HG03378 (cell line): Measurements from ENCODE around the gene BMP10.
A peak's percentile ranks its signal among the peaks of the same experiment; 100 is the strongest.
"Not testable (repeated sequence)": the region's sequence is repeated elsewhere in the genome, so short reads cannot be mapped to it uniquely, and the experiment has no call there.

Experiments
- ATAC-seq: cut with Tn5 transposase; IDR thresholded peaks from one replicate; pipeline ENCODE4 v1.9.1; 2021; ENCODE audit warnings: mild to moderate bottlenecking, moderate library complexity; ENCODE audit not compliant: unreplicated experiment

Gene BMP10

DNA sequence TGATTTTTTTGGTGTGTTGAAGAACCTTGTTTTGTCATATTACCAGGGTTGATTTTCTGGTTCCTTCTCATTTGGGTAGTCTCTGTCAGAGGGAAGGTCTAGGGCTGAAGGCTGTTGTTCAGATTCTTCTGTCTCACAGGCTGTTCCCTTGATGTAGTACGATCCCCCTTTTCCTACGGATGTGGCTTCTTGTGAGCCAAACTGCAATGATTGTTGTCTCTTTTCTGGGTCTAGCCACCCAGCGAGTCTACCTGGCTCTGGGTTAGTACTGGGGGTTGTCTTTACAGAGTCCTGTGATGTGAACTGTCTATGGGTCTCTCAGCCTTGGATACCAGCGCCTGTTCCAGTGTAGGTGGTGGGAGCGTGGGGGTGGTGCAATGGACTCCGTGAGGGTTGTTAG is 24.8 kb upstream of the BMP10 start:
- not testable (repeated sequence) for ATAC-seq

DNA sequence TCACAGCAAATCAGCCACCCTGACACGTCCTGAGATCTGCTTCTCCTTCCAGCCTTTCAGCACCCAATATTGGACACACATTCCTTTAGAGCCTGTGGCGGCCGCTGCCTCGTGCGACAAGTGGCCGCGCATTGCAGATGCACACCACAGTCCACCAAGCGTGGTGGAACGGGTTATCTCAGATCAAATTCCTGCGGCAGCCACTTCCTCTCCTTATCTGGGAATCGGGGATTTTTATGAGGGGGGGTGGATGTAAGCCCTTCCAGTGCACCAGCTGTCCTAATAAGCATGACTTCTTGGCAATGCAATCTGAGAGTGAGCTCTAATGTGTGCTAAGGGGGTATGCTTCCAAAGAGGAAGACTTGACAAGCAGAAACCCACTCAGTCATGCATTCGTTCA is 18.3 kb upstream of the BMP10 start:
- no peak for ATAC-seq

DNA sequence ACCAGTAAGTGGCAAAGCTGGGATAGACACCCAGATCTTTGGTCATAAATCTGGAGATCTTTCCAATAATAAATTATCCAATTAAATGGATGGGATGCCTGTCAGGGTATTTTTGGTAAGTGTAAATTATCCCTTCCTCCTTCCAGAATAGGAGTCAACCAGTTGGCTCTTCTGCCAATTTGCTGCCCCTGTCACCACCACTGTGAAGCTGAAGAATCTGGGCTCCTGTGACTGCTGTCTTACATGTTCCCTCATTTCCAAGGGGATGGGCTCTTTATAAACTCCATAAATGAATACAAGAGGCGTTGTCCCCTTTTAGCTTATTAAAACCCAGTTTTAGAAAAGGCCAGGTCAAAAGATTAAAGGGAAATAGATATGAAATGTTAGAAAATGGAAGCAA is 17.8 kb upstream of the BMP10 start:
- no peak for ATAC-seq

DNA sequence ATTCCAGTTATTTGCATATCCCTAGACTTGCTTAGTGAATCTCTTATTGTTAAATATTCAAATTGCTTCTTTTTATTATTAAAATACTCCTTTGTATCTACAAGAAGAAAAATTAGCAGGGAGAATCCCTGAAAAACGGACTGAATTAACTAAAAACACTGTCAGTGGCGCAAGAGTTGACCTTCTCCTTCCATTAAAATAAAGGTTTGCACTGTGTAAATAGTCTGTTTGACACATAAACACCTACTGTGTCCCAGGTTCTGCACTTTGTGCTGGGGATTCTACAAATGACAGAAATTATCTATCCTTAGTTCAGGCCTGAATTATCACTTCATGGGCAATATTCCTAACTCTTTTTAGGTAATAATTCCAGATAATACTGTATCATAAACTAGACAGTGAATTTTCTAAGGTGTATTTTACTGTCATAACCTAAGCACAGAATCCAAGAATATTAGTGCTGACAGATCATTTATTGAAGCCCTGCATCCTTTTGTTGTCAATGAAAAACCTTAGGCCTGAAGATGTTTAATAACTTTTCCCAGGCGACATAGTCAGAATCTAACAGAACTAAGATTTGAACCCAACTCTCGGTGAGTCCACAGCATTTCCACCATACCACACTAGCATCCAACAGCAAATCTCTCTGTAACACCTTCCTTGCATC is 17.0 kb upstream of the BMP10 start:
- ATAC-seq: no peak

DNA sequence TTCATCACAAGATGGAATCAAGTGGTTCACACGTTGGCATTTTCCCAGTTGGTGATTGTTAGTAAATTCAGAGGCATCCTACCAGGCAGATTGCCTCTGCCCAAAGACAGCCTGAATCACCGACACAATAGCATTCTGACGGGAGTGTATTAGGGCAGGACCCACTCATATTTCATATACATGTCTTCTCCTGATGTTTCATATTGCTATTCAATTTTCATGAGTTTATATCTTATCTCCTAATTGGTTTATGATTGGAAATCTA is 14.5 kb upstream of the BMP10 start:
- ATAC-seq: no peak

DNA sequence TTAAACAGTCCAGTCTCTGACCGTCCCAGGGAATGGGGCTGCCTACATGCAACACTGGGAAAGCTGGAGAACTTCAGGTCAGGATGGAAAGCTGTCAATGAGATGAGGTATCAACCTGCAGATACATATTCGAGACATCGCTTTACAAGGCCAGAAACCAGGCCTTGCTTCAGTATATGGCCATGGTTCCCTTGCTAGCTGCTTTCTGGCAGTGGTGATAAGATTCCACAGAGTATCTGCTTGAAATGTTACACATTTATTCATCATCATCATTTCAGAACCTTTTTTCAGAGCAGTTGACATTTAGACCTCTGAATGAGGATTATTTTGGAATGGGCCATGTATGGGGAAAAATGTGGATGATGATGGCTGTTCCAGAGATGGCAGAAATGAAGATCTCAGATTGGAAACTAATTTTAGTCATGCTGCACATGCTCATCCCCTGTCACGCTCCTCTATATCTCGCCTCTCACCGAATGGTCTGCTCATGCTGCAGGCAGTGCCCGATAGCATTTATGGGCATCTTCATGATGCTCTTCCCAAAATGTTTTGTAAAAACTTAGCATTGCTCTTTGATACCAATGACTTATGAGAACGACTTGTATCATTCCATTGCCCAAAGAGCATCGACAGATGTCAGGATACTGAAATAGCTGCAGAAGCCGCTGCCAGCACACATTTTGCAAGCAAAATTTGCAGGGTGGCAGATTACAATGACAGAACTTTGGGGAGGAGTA is 14.0 kb upstream of the BMP10 start:
- no peak for ATAC-seq

DNA sequence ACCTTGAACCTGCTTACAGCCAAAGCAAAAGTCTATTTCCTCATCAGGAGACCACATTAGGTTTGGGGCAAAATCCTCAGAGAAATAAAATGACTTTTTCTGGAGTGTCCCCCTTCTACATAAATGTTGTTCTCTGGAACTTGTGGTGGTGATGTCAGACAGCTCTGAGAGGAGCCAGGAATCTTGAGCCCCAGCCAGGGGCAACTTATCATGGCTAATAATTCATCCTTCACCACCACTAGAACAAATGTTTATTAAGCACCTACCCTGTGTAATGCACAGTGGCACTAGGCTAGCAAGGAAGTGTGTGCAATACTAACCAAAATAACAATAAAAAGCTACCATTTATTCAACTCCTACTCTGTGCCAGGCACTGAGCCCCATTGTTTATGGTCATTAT is 9.0 kb upstream of the BMP10 start:
- ATAC-seq: no peak

DNA sequence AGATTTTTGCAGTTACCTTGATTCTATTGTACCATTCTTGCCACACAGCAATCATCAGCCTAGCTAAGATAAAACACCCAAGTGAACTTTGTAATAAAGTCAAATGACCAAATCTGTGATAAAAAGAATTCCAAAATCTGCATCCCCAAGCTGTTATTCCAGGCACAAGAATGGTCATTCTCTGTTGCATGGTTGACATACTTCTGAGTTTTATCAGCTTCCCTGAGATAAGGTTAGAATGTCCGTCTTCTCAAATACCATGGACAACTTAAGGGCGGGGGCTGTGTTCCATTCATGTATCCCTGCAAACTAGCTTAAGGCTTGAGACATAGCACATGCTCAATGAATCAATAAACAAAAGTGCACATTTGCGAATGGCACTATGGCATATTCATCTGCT is 8.1 kb upstream of the BMP10 start:
- ATAC-seq: no peak

DNA sequence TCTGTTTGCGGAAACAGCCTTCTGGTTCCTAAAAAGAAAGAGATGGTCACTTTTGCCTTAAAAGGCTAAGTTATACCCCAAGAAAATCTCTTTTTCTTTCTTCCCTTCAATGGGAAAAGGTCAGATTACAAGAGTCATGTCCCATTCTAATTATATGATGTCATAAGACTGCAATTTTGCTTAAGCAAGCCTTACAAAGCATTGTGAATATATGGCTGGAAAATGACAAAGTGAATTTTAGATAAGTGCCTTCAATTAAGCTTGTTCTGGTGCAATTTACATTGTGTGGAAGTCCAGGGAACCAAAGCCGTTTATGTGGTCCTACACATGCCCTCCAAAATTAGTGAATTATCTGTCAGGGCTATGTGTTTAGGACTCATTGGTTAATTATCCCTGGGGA is 7.6 kb upstream of the BMP10 start:
- ATAC-seq: no peak

DNA sequence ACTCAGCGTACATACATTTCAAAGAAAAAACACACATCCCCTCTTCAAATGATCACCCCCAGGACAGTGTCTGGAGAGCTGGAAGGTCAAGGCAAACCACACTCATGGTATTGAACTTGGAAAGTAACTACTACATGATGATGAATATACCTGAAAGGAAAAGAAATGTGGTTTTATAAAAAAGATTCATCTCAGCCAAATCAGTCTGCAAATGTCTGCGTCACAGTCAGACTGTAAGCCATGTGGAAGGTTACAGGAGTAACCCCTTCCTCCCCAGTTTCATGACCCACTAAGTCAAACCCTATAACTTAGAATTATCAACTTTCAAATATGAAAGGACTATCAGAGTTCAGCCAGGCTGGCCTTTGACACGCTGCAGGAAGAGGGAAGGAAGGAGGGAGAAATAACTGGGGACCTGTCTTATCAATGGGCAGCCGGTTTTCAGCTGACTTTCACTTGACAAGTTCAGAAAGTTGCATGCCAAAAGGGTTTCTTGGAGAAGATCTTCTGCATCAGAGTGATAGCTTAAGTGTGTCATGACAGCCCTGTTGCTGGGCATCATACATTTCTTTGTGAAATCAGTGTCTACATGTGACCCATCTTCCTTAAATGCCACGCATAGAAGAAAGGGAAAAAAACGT is 7.0 kb upstream of the BMP10 start:
- ATAC-seq: no peak

DNA sequence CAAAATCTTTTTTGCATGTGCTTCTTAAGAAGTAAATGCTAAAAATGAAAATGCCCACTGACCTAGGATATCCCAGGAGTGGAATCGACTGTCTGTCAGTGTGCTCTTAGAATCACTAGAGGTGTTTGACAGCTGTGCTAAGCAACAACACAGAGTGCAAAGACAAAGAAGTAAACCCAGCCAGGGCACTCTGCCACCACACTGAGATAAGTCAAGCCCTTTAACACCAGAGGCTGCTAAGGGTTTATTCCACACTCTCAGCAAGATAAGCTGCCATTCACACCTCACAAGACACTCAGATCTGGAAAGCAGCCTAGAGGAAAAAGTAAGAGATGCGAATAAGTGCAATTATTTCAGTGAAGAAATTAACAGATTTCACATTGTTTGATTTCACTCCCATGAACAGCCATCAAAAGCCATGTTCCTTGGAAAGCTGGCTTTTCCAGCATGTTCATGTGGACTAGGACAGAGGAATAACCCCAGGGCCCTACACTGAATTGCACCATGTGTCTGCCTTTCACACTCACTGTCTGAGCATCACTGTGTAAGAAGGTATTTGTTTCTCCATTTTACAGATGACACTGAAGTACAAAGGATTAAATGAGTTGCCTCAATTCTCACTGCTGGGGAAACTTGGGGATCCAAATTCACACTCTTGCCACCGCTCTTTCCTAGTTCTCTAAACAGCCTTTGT is 6.0 kb upstream of the BMP10 start:
- no peak for ATAC-seq

DNA sequence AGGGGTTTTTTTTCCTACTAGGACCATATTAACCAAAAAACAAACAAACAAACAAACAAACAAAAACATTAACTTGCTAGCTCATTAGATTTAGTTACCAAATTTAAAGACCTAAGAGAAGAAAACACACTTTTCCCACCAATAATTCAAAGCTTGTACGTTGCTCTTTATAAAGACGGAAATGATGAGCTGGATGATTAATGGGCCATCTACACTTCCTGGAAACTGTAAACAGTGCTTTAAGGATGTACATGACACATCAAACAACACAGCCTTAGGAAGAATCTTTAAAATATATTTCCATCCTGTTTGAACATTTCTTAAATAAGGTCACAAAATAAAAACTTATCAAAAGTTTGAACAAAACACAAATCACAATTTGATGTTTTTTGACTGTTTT is 982 bp downstream of the BMP10 start:
- ATAC-seq: no peak

DNA sequence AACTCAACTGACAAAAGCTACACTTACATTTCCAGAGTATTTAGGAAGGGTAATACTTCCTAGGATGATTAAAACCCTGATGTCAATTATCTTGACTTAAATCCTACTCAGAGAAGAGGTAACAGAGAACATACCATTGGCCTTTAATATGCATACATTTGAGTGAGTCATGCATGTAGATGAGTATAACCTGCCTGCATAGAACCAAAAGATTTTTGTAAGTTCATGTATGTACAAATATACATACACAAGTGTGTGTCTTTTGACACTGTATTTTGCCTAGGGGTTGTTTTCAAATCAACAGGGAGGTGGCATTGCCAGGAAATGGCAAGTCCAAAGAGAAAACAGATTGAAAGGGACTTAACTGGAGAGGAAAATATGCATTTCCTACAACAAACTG is 6.1 kb downstream of the BMP10 start:
- no peak for ATAC-seq

DNA sequence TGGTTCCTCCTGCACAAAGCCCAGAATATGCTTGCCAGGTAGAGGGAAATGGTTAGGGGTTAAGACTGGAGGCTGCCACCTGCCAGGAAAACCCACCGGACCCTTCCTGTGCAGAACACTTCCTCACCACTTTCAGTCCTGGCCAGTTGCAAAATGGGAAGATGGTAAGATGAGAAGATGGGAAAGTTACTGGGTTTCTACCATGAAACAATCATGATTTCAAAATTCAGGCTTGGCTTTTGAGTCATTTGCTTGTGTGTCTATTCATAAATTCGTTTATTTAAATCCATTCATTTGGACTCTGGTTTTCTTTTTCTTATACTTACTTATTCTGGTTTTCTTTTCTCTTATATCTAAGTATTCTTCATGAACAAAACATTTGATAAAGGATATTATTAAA is 7.2 kb downstream of the BMP10 start:
- ATAC-seq: no peak

DNA sequence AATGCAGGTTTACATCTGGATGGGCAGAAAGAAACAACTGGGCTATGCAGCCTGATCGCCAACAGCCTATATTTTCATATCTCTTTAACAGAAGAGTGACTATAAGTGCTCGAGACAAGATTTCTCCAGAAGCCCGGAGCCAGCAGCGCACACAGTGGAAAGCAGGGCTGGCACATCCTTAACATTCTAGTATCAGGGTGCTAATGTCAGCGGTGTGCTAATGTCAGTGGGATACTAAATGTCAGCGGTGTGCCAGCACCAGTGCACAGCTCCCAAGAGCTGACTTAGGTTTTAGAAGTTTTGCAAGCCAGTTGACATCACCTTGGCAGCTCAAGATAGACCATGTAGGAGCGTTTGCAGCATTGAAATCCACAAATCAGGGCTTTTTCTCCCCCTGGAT is 8.3 kb downstream of the BMP10 start:
- ATAC-seq: no peak

DNA sequence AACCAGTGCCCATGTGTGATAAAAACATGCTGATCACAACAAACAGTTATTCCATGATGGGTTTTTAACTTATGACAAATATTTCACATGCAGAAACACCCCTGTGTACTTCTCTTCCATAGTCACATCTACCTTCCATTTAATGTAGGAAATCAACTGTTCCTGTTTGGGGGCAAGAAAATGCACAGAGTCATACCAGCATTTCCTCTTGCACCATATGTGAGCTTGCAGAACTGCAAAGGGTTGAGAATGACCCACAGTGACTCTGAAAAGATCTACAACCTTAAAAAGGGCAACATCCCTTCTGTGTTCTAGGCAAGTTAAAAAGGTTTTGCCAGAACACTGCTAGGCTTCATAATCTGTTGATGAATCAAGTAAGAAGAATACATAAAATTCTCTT is 9.9 kb downstream of the BMP10 start:
- ATAC-seq: no peak

DNA sequence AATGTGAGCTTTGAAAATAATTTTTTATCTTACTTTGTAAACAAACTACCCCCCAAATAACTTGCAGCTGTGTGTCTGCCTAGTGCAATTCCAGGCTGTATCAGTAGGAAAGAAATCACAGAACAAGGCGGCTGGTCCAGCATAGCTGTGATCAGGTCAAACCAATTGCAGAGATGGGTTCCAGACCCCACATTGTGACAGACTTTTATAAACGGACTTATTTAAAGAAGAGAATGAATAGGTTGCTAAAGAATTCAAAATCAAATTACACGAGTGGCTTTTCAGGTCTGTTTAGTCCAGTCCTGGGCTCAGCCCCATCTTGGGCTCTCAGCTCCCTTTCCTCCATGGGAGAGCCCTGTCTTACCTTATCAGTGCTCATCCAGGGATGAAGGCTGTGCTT is 11.1 kb downstream of the BMP10 start:
- no peak for ATAC-seq

DNA sequence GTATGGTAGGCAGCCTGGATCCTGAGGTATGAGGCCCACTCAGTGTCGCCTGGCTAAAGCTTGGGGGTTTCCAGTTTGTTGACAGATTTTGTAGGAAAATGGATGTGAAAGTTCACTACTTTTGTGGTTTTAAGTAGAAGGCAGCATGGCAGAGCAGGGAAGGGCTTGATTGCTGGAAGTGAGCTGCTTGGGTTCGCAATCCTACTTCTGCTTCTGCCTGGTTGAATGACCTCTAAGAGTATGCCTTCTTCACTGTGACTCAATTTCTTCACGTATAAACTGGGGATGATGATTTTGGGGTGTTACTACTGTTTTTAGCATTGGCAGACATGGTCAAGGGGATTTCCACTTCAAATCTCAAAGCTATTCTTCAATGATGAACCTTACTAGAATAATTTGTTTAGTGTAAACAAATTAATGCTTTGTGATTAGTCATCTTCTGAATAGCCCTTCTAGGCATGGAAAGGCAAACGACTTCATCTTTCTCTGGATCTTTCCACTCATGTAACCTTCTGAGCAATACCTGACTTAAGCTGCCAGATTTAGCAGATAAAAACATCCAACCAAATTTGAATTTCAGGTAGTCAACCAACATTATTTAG is 13.2 kb downstream of the BMP10 start:
- peak; percentile 78 for ATAC-seq

DNA sequence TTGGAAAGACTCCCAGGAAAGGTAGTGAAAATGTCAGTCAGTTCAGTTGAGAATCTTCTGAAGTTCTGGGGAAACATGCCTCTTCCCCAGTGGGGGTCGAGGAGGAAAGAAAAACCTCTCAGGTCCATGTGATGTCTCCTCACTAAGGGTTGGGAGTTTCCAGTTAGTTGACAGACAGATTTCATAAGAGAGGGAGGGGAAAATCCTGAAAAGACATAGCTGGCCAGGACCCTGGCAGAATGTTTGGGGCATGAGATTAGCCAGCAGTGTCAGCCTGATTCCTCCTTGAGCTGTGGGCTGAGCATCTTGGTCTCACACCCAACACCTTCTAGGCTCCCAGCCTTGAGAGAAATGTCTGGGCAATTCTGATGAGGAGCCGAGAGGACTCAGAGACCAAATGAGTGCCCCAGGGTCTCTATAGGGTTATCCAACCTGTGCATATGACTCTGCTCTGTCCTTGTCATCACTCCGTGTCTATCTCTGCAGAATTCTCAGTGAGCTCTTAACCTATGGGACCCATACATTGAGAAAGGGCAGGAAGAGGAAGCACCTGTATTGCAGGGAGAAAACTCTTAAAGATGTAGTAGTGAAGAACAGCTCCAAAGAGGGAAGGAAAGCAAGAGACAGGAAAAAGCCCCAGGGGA is 13.9 kb downstream of the BMP10 start:
- ATAC-seq: no peak

DNA sequence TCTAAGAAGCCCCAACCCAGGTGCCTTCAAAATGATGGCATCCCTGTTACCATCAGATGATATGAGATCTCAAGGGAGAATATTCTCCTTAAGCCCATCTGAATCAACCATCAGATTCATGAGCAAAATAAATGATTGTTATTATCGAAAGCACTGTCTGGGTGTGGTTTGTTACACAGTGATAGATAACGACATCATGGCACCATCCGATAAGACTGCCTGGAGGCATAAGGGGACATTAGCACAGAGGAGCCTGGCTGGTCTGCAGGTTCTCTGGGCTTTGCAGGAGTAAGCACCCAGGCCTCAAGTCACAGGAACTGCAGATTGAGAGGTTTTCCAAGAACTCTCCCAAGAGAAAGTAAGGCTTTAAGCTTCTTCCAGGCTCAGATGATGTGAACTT is 15.6 kb downstream of the BMP10 start:
- no peak for ATAC-seq

DNA sequence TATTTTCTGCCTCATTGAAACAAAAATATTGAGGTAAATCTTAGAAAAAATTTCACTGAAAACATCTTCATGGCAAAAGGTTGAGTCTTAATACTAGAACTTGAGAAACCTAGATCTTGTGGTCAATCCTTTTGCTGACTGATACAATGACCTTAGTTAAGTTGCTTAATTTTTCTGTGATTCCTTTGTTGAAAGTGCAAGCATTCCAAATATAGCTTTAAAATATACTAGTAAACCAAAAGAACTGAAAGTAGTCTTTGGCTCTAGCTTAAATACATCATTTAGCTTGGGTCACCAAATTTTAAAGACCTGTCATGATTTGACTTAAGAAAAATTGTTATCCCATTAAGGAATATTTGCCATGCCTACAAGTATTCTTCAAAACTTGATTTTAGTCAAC is 16.7 kb downstream of the BMP10 start:
- no peak for ATAC-seq
